MM.1S (cell line): Measurements from ENCODE around the gene C3orf20.

ENCODE experiments used
- DNase-seq: peaks from one replicate; pipeline ENCODE4 v3.0.0-alpha.2; 2015
- H2AFZ ChIP-seq: fragments of 300-600 bp; sonication (generic); 2 replicates; pipeline ENCODE4 v1.6.0; 2016; ENCODE audit warnings: antibody characterized with exemption, low read length
- H3F3A ChIP-seq: fragments of 300-600 bp; sonication (generic); 2 replicates; pipeline ENCODE4 v1.6.1; 2016; ENCODE audit warnings: mild to moderate bottlenecking, antibody characterized with exemption, low read length, moderate library complexity, mixed read lengths; ENCODE audit not compliant: insufficient read depth
- H3K27ac ChIP-seq: fragments of 300-600 bp; sonication (generic); 2 replicates; pipeline ENCODE4 v1.5.1; 2016; ENCODE audit warnings: mild to moderate bottlenecking, low read length
- H3K27me3 ChIP-seq: fragments of 300-600 bp; sonication (generic); replicated peaks from 2 replicates; pipeline ENCODE4 v1.6.0; 2016; ENCODE audit warnings: low read length; ENCODE audit not compliant: insufficient read depth
- H3K36me3 ChIP-seq: fragments of 300-600 bp; sonication (generic); replicated peaks from 2 replicates; pipeline ENCODE4 v1.6.1; 2016; ENCODE audit warnings: mild to moderate bottlenecking, low read length, mixed read lengths; ENCODE audit not compliant: insufficient read depth
- H3K4me1 ChIP-seq: fragments of 300-600 bp; sonication (generic); 2 replicates; pipeline ENCODE4 v1.6.1; 2016; ENCODE audit warnings: low read length, mixed read lengths
- H3K4me2 ChIP-seq: fragments of 300-600 bp; sonication (generic); 2 replicates; pipeline ENCODE4 v1.6.0; 2016; ENCODE audit warnings: low read depth, low read length
- H3K4me3 ChIP-seq: fragments of 300-600 bp; sonication (generic); 2 replicates; pipeline ENCODE4 v1.5.1; 2016; ENCODE audit warnings: low read length, mixed read lengths
- H3K79me2 ChIP-seq: fragments of 300-600 bp; sonication (generic); 2 replicates; pipeline ENCODE4 v1.6.1; 2016; ENCODE audit warnings: mixed run types, low read length, mixed read lengths
- H3K9ac ChIP-seq: fragments of 300-600 bp; sonication (generic); 2 replicates; pipeline ENCODE4 v1.6.1; 2016; ENCODE audit warnings: low read length, mixed read lengths
- H3K9me2 ChIP-seq: fragments of 300-600 bp; sonication (generic); replicated peaks from 2 replicates; pipeline ENCODE4 v1.6.1; 2016; ENCODE audit warnings: mild to moderate bottlenecking, low read length, mixed read lengths; ENCODE audit not compliant: insufficient read depth
- H3K9me3 ChIP-seq: fragments of 300-600 bp; sonication (generic); replicated peaks from 2 replicates; pipeline ENCODE4 v1.6.1; 2016; ENCODE audit warnings: mild to moderate bottlenecking, low read length, mixed read lengths; ENCODE audit not compliant: insufficient read depth
- H4K20me1 ChIP-seq: fragments of 300-600 bp; sonication (generic); 2 replicates; pipeline ENCODE4 v1.6.1; 2016; ENCODE audit warnings: mild to moderate bottlenecking, low read length, moderate library complexity, mixed read lengths; ENCODE audit not compliant: insufficient read depth
- CTCF ChIP-seq: fragments of 300-600 bp; sonication (generic); IDR thresholded peaks from 2 replicates; pipeline ENCODE4 v1.5.1; 2016; ENCODE audit warnings: antibody characterized with exemption, low read length, mixed read lengths
- EZH2 ChIP-seq: fragments of 300-600 bp; sonication (generic); optimal IDR thresholded peaks from 2 replicates; pipeline ENCODE3; 2017; ENCODE audit warnings: low read depth, mild to moderate bottlenecking, antibody characterized with exemption, low read length, mixed read lengths
- EZH2phosphoT487 ChIP-seq: fragments of 300-600 bp; sonication (generic); IDR thresholded peaks from 2 replicates; pipeline ENCODE4 v1.6.1; 2018; ENCODE audit warnings: antibody characterized with exemption, low read length

The C3orf20 gene

GRCh38 chr3:14805961-14806537, 131.1 kb downstream of the C3orf20 start:
- H3K4me3 ChIP-seq: no peak overlapping the region
- H2AFZ ChIP-seq: no peak overlapping the region
- no peak overlapping the region for H3K27ac ChIP-seq
- DNase-seq: no peak
- no peak overlapping the region for H3K4me2 ChIP-seq
- H4K20me1 ChIP-seq: no peaks in the 10 kb centered on the region
- no peaks in the 10 kb centered on the region for H3K9me2 ChIP-seq
- no peaks in the 10 kb centered on the region for H3K9me3 ChIP-seq
- H3K27me3 ChIP-seq: peaks cover 32% of the 10 kb centered on the region
- no peaks in the 10 kb centered on the region for H3K79me2 ChIP-seq
- no peak overlapping the region for H3K9ac ChIP-seq
- TF ChIP-seq CTCF (no peak), EZH2 (no peak), EZH2phosphoT487 (no peak)
- H3F3A ChIP-seq: no peaks in the 10 kb centered on the region
- H3K36me3 ChIP-seq: no peaks in the 10 kb centered on the region
- H3K4me1 ChIP-seq: no peaks in the 10 kb centered on the region

DNA sequence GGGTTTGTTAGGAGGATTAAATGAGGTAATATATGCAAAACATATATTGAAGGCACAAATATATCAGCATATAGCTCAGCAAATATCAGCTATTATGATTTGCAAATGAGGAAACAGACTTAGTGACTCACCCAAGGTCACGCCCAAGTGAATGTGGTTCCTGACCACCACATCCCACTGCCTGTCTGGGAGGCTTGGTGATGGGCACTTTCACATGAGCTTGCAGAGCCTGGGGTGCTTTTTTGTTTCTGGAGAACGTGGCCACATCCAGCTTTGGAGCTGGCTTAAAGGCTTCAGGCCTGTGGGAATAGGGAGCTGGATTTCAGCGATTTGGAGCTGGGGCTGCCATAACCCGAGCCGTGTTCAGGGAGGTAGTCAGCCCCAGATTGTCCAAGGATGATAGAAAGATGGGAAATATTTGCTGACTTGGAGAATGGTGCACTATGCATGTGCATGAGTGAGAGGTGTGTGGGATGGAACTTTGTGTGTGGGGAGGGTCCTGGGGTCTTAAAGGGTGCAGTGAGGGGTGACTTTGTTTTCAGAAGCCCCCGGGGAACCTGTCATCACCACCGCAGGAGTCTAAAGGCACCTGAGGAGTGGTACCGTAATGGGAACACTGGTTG, 131.8 kb downstream of the C3orf20 start:
- Histone ChIP-seq H3K4me2 (no peak overlapping the region), H3K4me1 (no peaks in the 10 kb centered on the region), H3K4me3 (no peak overlapping the region), H3K27ac (no peak overlapping the region), H3K9me3 (no peaks in the 10 kb centered on the region), H3K27me3 (peaks cover 39% of the 10 kb centered on the region), H3K79me2 (no peaks in the 10 kb centered on the region), H3K9ac (no peak overlapping the region), H2AFZ (no peak overlapping the region), H3K36me3 (no peaks in the 10 kb centered on the region), H3K9me2 (no peaks in the 10 kb centered on the region), H3F3A (no peaks in the 10 kb centered on the region), H4K20me1 (no peaks in the 10 kb centered on the region)
- TF ChIP-seq EZH2phosphoT487 (no peak), EZH2 (no peak), CTCF (no peak)
- DNase-seq: no peak

- H3K4me3 ChIP-seq: no peak overlapping the region
- H3K36me3 ChIP-seq: no peaks in the 10 kb centered on the region
- H3K9ac ChIP-seq: no peak overlapping the region
- DNase-seq: no peak
- H3K4me2 ChIP-seq: no peak overlapping the region
- no peak for TF ChIP-seq EZH2
- TF ChIP-seq EZH2phosphoT487: no peak
- no peak for TF ChIP-seq CTCF
- peaks cover 45% of the 10 kb centered on the region for H3K27me3 ChIP-seq
- no peaks in the 10 kb centered on the region for H3F3A ChIP-seq
- H3K27ac ChIP-seq: no peak overlapping the region
- H3K4me1 ChIP-seq: no peaks in the 10 kb centered on the region
- H2AFZ ChIP-seq: no peak overlapping the region
- H4K20me1 ChIP-seq: no peaks in the 10 kb centered on the region
- no peaks in the 10 kb centered on the region for H3K79me2 ChIP-seq
- no peaks in the 10 kb centered on the region for H3K9me3 ChIP-seq
- H3K9me2 ChIP-seq: no peaks in the 10 kb centered on the region
Measured at GRCh38 chr3:14808025-14808424, 133.1 kb downstream of the C3orf20 start.
